Skeletal muscle tissue (tissue), 4 donors: ENCODE measurements around the gene ORM2. TPM values are rescaled to one million over a fixed set of nuclear protein-coding genes. Genes with fewer than 3 reads are reported as not detected.
A peak's percentile ranks its signal among the peaks of the same experiment; 100 is the strongest.

Source experiments
- H3K27ac ChIP-seq: one replicate; pipeline ENCODE4 v1.7.0; 2013; ENCODE audit warnings: mild to moderate bottlenecking, low read depth, low read length, inconsistent platforms
- H3K27me3 ChIP-seq, 3 donors: one replicate each; pipeline ENCODE4 v1.7.0; 2013; ENCODE audit warnings: low read length in 3 of 3; ENCODE audit not compliant: control insufficient read depth in 3 of 3, insufficient read depth in 3 of 3
- H3K36me3 ChIP-seq, 3 donors: one replicate each; pipeline ENCODE4 v1.7.0; 2013; ENCODE audit warnings: low read length in 3 of 3; ENCODE audit not compliant: control insufficient read depth in 3 of 3, insufficient read depth in 3 of 3
- H3K4me1 ChIP-seq, 3 donors: one replicate each; pipeline ENCODE4 v1.7.0; 2013; ENCODE audit warnings: low read length in 3 of 3, mild to moderate bottlenecking in 3 of 3; ENCODE audit not compliant: control insufficient read depth in 3 of 3, insufficient read depth in 3 of 3
- H3K4me3 ChIP-seq, 3 donors: one replicate each; pipeline ENCODE4 v1.7.0; 2013; ENCODE audit warnings: low read length in 3 of 3
- H3K9ac ChIP-seq, 3 donors: one replicate each; pipeline ENCODE4 v1.7.0; 2013; ENCODE audit warnings: low read length in 3 of 3, mild to moderate bottlenecking in 3 of 3, moderate library complexity in 2 of 3, low read depth in 1 of 3
- H3K9me3 ChIP-seq, 3 donors: one replicate each; pipeline ENCODE4 v1.7.0; 2013; ENCODE audit warnings: low read length in 3 of 3; ENCODE audit not compliant: control insufficient read depth in 3 of 3
- total RNA-seq: library from RNA; depleted of rRNA; stranded (reverse); fragments of >200 nt; gene quantifications from one replicate; pipeline ENCODE4 v1.2.3, GENCODE V29; 2014
- donor health status: Osteomylitis.

The ORM2 gene
- total RNA-seq, 1 donor from 2014 or later = not detected

- peaks cover 5 to 14% (median 12%) of the 10 kb centered on the region in 3 donors for H3K36me3 ChIP-seq
- H3K4me1 ChIP-seq = peaks cover 4 to 23% (median 7%) of the 10 kb centered on the region in 3 donors
- peak overlapping the region; percentile 5 for H3K27ac ChIP-seq
- no peaks in the 10 kb centered on the region for H3K27me3 ChIP-seq
- no peaks in the 10 kb centered on the region for H3K9me3 ChIP-seq
- no peak overlapping the region for H3K9ac ChIP-seq
- no peak overlapping the region for H3K4me3 ChIP-seq
Measured at GRCh38 chr9:114367772-114368569, 38.3 kb downstream of the ORM2 start.

- no peak overlapping the region for H3K9ac ChIP-seq
- H3K4me1 ChIP-seq = peaks cover 4 to 21% (median 7%) of the 10 kb centered on the region in 3 donors
- H3K36me3 ChIP-seq = peaks cover 5 to 16% (median 11%) of the 10 kb centered on the region in 3 donors
- no peaks in the 10 kb centered on the region for H3K27me3 ChIP-seq
- H3K9me3 ChIP-seq = no peaks in the 10 kb centered on the region
- H3K4me3 ChIP-seq = no peak overlapping the region
- H3K27ac ChIP-seq = no peak overlapping the region
Measured at GRCh38 chr9:114369216-114370130, 39.8 kb downstream of the ORM2 start.

GRCh38 chr9:114370251-114370967 is 40.7 kb downstream of the ORM2 start:
- no peaks in the 10 kb centered on the region for H3K27me3 ChIP-seq
- no peak overlapping the region for H3K4me3 ChIP-seq
- H3K27ac ChIP-seq = no peak overlapping the region
- H3K9me3 ChIP-seq = no peaks in the 10 kb centered on the region
- peaks cover 4 to 16% (median 7%) of the 10 kb centered on the region in 3 donors for H3K4me1 ChIP-seq
- no peak overlapping the region for H3K9ac ChIP-seq
- peaks cover 5 to 12% (median 7%) of the 10 kb centered on the region in 3 donors for H3K36me3 ChIP-seq

DNA sequence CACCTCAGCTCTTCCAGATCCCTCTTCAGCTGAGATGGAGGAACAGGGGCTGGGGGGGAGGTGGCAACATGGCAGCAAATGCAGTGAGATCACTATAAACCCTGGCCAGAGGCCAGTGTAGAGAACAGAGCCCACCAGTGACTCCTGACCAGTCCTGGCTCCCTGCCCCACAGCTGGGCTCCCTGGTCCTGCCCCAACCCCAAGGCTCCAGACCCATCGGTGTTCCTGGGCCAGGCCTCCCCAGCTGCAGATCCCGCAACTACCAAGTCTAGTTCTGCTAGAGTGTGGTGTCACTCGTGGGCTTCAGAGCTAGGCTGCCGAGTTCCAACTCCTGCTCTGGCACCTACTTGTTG is 41.3 kb downstream of the ORM2 start:
- Histone ChIP-seq H3K27me3 (no peaks in the 10 kb centered on the region), H3K36me3 (peaks cover 5 to 12% (median 7%) of the 10 kb centered on the region in 3 donors), H3K9me3 (no peaks in the 10 kb centered on the region), H3K9ac (no peak overlapping the region), H3K27ac (no peak overlapping the region), H3K4me3 (no peak overlapping the region), H3K4me1 (peaks cover 4 to 16% (median 7%) of the 10 kb centered on the region in 3 donors)

- Histone ChIP-seq H3K9me3 (no peaks in the 10 kb centered on the region), H3K36me3 (peaks cover 7 to 12% (median 7%) of the 10 kb centered on the region in 3 donors), H3K4me3 (no peak overlapping the region), H3K27me3 (no peaks in the 10 kb centered on the region), H3K9ac (no peak overlapping the region), H3K4me1 (peaks cover 4 to 16% (median 7%) of the 10 kb centered on the region in 3 donors), H3K27ac (no peak overlapping the region)
Measured at GRCh38 chr9:114371343-114371944, 41.8 kb downstream of the ORM2 start.

GRCh38 chr9:114371973-114372917 is 42.6 kb downstream of the ORM2 start:
- H3K9ac ChIP-seq = no peak overlapping the region
- peaks cover 4 to 16% (median 7%) of the 10 kb centered on the region in 3 donors for H3K4me1 ChIP-seq
- H3K36me3 ChIP-seq = peaks cover 7 to 14% (median 13%) of the 10 kb centered on the region in 3 donors
- peak overlapping the region; percentile 36 for H3K27ac ChIP-seq
- H3K27me3 ChIP-seq = no peaks in the 10 kb centered on the region
- no peaks in the 10 kb centered on the region for H3K9me3 ChIP-seq
- no peak overlapping the region for H3K4me3 ChIP-seq

DNA sequence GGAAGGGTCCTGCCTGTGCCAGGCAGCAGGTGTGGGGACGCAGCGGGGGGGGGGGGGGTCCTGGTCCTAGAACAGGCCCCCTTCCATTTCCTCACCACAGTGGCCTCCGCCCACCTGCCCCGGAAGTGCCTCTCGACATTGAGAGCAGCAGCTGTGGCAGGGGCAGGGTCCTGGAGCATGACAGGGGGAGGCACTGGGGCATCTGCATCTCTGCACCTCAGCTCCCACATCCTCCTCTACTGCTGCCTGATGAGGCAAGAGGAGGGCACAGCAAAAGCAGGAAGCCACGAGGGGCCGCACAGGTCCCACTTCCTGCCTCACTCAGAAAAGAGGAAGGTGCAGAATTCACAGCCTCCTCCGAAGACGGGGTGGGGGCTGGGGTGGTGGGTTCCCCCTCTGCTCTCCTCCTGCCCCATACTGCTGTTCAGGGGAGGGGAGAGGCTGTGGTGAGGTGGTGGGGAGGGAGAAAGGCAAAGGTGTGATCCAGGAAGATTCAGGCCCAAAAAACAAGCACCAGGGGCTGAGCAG is 43.3 kb downstream of the ORM2 start:
- no peaks in the 10 kb centered on the region for H3K9me3 ChIP-seq
- H3K4me3 ChIP-seq = no peak overlapping the region
- H3K4me1 ChIP-seq = peaks cover 4 to 11% (median 7%) of the 10 kb centered on the region in 3 donors
- no peak overlapping the region for H3K9ac ChIP-seq
- peaks cover 2 to 13% (median 13%) of the 10 kb centered on the region in 3 donors for H3K36me3 ChIP-seq
- no peaks in the 10 kb centered on the region for H3K27me3 ChIP-seq
- H3K27ac ChIP-seq = peak overlapping the region; percentile 36

DNA sequence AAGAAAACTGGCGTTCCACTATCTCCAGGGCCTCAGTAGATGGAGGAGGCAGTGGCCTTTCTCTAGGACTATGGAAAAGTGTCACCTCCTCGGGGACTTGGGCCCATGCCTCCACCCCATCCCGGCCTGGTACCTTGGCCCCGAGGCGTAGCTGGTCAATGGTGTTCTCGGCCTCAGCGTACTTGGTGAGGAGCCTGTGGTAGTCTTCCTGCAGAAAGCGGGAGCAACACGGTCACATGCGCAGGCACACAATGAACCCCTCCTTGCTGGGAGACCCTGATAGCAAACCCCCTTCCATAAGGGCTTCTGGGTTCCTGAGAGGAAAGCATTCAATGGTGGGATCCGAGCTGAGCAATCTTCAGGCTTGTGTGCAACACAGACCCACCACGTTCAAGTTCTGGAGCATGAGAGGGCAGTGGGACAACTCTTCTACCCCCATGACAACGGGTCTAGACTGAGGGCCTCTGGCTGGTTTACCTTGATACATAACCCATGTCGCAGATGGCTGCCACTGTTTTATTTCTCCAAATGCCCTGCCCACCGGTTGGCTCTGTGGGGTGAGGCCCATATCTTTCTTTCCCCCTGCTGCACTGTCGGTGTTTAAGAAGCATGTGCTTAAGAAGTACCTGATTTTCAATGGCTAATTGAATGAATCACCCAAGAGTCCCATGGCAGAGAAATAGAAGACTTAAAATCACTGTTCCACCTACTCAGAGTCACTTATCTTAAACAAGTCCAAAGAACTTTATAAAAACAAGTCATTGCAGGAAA is 44.5 kb downstream of the ORM2 start:
- H3K9ac ChIP-seq = no peak overlapping the region
- no peaks in the 10 kb centered on the region for H3K9me3 ChIP-seq
- no peak overlapping the region for H3K4me3 ChIP-seq
- H3K27ac ChIP-seq = no peak overlapping the region
- peaks cover 0 to 13% (median 12%) of the 10 kb centered on the region in 3 donors for H3K36me3 ChIP-seq
- peaks cover 4 to 7% (median 7%) of the 10 kb centered on the region in 3 donors for H3K4me1 ChIP-seq
- no peaks in the 10 kb centered on the region for H3K27me3 ChIP-seq
